Natural killer cell (primary cell): ENCODE measurements around the gene PZP. TPM values are rescaled to one million over a fixed set of nuclear protein-coding genes. Genes with fewer than 3 reads are reported as not detected.
"Not testable (repeated sequence)": the region's sequence is repeated elsewhere in the genome, so short reads cannot be mapped to it uniquely, and the experiment has no call there.

Experiments
- ATAC-seq, 3 donors: fragments of 150-1000 bp in 2 of 3; fragments of 200-7000 bp in 1 of 3; cut with Tn5 transposase; 1 replicate in 1 of 3; 2 replicates in 2 of 3; pipeline ENCODE4 v1.10.0; 2021; ENCODE audit warnings: mild to moderate bottlenecking in 2 of 3, moderate library complexity in 2 of 3
- DNase-seq, 2 donors: peaks; one replicate each; pipeline versions ENCODE4 v3.0.0 to v3.0.0-alpha.2; 2013 to 2021; ENCODE audit warnings: mixed read lengths in 1 of 2
- H3K27ac ChIP-seq: one replicate; pipeline ENCODE4 v1.5.1; 2013; ENCODE audit warnings: mild to moderate bottlenecking, low read length
- H3K27me3 ChIP-seq: one replicate; pipeline ENCODE4 v1.6.1; 2013; ENCODE audit warnings: low read length; ENCODE audit not compliant: control insufficient read depth, insufficient read depth
- H3K36me3 ChIP-seq: one replicate; pipeline ENCODE4 v1.6.1; 2013; ENCODE audit warnings: low read length; ENCODE audit not compliant: control insufficient read depth, insufficient read depth
- H3K4me1 ChIP-seq: one replicate; pipeline ENCODE4 v1.6.1; 2013; ENCODE audit warnings: low read length; ENCODE audit not compliant: control insufficient read depth, insufficient read depth
- H3K4me3 ChIP-seq: one replicate; pipeline ENCODE4 v1.5.1; 2013; ENCODE audit warnings: low read length
- H3K9me3 ChIP-seq: one replicate; pipeline ENCODE4 v1.6.1; 2013; ENCODE audit warnings: low read length; ENCODE audit not compliant: control insufficient read depth, insufficient read depth
- H3K27ac Mint-ChIP-seq, 2 donors: one replicate each; pipeline ENCODE4 v1.8.0; 2022; ENCODE audit warnings: mild to moderate bottlenecking in 2 of 2, mixed read lengths in 2 of 2, moderate library complexity in 1 of 2
- H3K27me3 Mint-ChIP-seq, 2 donors: one replicate each; pipeline ENCODE4 v1.8.0; 2022; ENCODE audit warnings: low read depth in 2 of 2, mixed read lengths in 2 of 2
- H3K36me3 Mint-ChIP-seq: one replicate; pipeline ENCODE4 v1.8.0; 2022; ENCODE audit warnings: mixed read lengths
- H3K4me1 Mint-ChIP-seq, 2 donors: one replicate each; pipeline ENCODE4 v1.8.0; 2022; ENCODE audit warnings: mixed read lengths in 2 of 2
- H3K4me3 Mint-ChIP-seq: one replicate; pipeline ENCODE4 v1.8.0; 2022; ENCODE audit warnings: mild to moderate bottlenecking, moderate library complexity, mixed read lengths
- H3K9me3 Mint-ChIP-seq, 2 donors: one replicate each; pipeline ENCODE4 v1.8.0; 2022; ENCODE audit warnings: mixed read lengths in 2 of 2
- WGBS: methylation state at CpG from one replicate; pipeline ENCODE4 v1.1.7; 2013; ENCODE audit warnings: missing lambda C conversion rate; ENCODE audit not compliant: insufficient coverage; 5-methylcytosine and 5-hydroxymethylcytosine counted together
- intact Hi-C: fragments of 100-400 bp; cut with micrococcal nuclease; formaldehyde crosslinking; loops from one replicate; pipeline ENCODE4 v1.14.2; 2022
- total RNA-seq, 4 donors: library from RNA; stranded (reverse); fragments of 120-200 nt in 1 of 4; gene quantifications; one replicate each; pipeline versions ENCODE4 v1.2.3 to v1.2.4, GENCODE V29; 2013 to 2022
- TF ChIP-seq, protein P1 (sequence below): fragments of 200-600 bp; IDR thresholded peaks from one replicate; pipeline ENCODE4 v1.8.0; 2022; ENCODE audit warnings: antibody characterized with exemption

PZP gene
- total RNA-seq, 3 donors from 2014 or later (not counting 1 experiment from before 2014, with no cell fraction given), result not detected

GRCh38 chr12:9144730-9145106 is 63.5 kb downstream of the PZP start:
- TF ChIP-seq, protein P1, sequence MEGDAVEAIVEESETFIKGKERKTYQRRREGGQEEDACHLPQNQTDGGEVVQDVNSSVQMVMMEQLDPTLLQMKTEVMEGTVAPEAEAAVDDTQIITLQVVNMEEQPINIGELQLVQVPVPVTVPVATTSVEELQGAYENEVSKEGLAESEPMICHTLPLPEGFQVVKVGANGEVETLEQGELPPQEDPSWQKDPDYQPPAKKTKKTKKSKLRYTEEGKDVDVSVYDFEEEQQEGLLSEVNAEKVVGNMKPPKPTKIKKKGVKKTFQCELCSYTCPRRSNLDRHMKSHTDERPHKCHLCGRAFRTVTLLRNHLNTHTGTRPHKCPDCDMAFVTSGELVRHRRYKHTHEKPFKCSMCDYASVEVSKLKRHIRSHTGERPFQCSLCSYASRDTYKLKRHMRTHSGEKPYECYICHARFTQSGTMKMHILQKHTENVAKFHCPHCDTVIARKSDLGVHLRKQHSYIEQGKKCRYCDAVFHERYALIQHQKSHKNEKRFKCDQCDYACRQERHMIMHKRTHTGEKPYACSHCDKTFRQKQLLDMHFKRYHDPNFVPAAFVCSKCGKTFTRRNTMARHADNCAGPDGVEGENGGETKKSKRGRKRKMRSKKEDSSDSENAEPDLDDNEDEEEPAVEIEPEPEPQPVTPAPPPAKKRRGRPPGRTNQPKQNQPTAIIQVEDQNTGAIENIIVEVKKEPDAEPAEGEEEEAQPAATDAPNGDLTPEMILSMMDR, result no peak
- DNase-seq, result no peak
- Mint-ChIP-seq H3K36me3 (peaks cover 17% of the 10 kb centered on the region), H3K27me3 (peaks cover 0 to 6% of the 10 kb centered on the region in 2 donors), H3K4me1 (peaks cover 32 to 43% of the 10 kb centered on the region in 2 donors), H3K9me3 (peaks cover 5 to 12% of the 10 kb centered on the region in 2 donors), H3K4me3 (no peak overlapping the region), H3K27ac (no peak overlapping the region)
- intact Hi-C loops, result no loop called here
- H3K27ac ChIP-seq, result no peak overlapping the region
- no peaks in the 10 kb centered on the region for H3K4me1 ChIP-seq
- H3K27me3 ChIP-seq, result no peaks in the 10 kb centered on the region
- WGBS, result 74% methylated on average over 4 of the region's 4 CpGs
- no peak for ATAC-seq
- H3K4me3 ChIP-seq, result no peak overlapping the region
- H3K36me3 ChIP-seq, result no peaks in the 10 kb centered on the region
- no peaks in the 10 kb centered on the region for H3K9me3 ChIP-seq

- intact Hi-C loops, result no loop called here
- Histone ChIP-seq H3K27ac (no peak overlapping the region), H3K9me3 (no peaks in the 10 kb centered on the region), H3K36me3 (no peaks in the 10 kb centered on the region), H3K4me1 (no peaks in the 10 kb centered on the region), H3K27me3 (no peaks in the 10 kb centered on the region), H3K4me3 (no peak overlapping the region)
- Mint-ChIP-seq H3K4me1 (peaks cover 35 to 48% of the 10 kb centered on the region in 2 donors), H3K4me3 (no peak overlapping the region), H3K9me3 (peaks cover 5 to 12% of the 10 kb centered on the region in 2 donors), H3K27me3 (peaks cover 0 to 7% of the 10 kb centered on the region in 2 donors), H3K36me3 (peaks cover 17% of the 10 kb centered on the region), H3K27ac (peak overlapping the region in 1 of 2 donors; percentile 41)
- 93% methylated on average over 1 of the region's 3 CpGs for WGBS
- ATAC-seq, result no peak
- no peak for DNase-seq
- TF ChIP-seq, protein P1, result no peak
Measured at GRCh38 chr12:9143929-9144729, 64.1 kb downstream of the PZP start.

GRCh38 chr12:9143137-9143536 is 65.1 kb downstream of the PZP start:
- H3K9me3 ChIP-seq, result no peaks in the 10 kb centered on the region
- 97% methylated on average over 2 of the region's 2 CpGs for WGBS
- TF ChIP-seq, protein P1, result no peak
- Mint-ChIP-seq H3K9me3 (peaks cover 5 to 12% of the 10 kb centered on the region in 2 donors), H3K4me3 (no peak overlapping the region), H3K4me1 (peaks cover 35 to 54% of the 10 kb centered on the region in 2 donors), H3K27me3 (peaks cover 0 to 7% of the 10 kb centered on the region in 2 donors), H3K27ac (peak overlapping the region in 1 of 2 donors; percentile 8), H3K36me3 (peaks cover 17% of the 10 kb centered on the region)
- ATAC-seq (no peak), DNase-seq (no peak)
- H3K27ac ChIP-seq, result no peak overlapping the region
- no peaks in the 10 kb centered on the region for H3K27me3 ChIP-seq
- intact Hi-C loops, result no loop called here
- H3K4me3 ChIP-seq, result no peak overlapping the region
- no peaks in the 10 kb centered on the region for H3K36me3 ChIP-seq
- no peaks in the 10 kb centered on the region for H3K4me1 ChIP-seq

GRCh38 chr12:9139588-9140290 is 68.5 kb downstream of the PZP start:
- H3K4me3 ChIP-seq, H3K27me3 Mint-ChIP-seq, H3K4me3 Mint-ChIP-seq, H3K36me3 Mint-ChIP-seq, H3K9me3 ChIP-seq, H3K4me1 ChIP-seq, H3K27me3 ChIP-seq, H3K9me3 Mint-ChIP-seq, H3K36me3 ChIP-seq, ATAC-seq, H3K27ac ChIP-seq, intact Hi-C loops, DNase-seq: not testable (repeated sequence)
- WGBS, result 75% methylated on average over 2 of the region's 2 CpGs
- H3K4me1 Mint-ChIP-seq, result peaks cover 21 to 41% of the 10 kb centered on the region in 2 donors
- H3K27ac Mint-ChIP-seq, result peak overlapping the region; percentile 21 to 74
